Tibial nerve (tissue), 3 donors: Measurements from ENCODE around the gene MATN1.

Experiments
- CTCF ChIP-seq, 5 experiments: fragments of 200-600 bp in 3 of 5; fragments of 450-650 bp in 2 of 5; sonication (generic) in 3 of 5; IDR thresholded peaks; one replicate each; pipeline ENCODE4 v1.5.1; 2016 to 2019; ENCODE audit warnings: antibody characterized with exemption in 5 of 5, mild to moderate bottlenecking in 3 of 5, moderate library complexity in 2 of 5
- POLR2A ChIP-seq, 2 donors: fragments of 450-650 bp; IDR thresholded peaks; one replicate each; pipeline ENCODE4 v1.6.1; 2017; ENCODE audit warnings: antibody characterized with exemption in 2 of 2, mild to moderate bottlenecking in 2 of 2, moderate library complexity in 2 of 2

- TF ChIP-seq POLR2A (IDR thresholded peaks at IDR 0.05) (no peak), CTCF (IDR thresholded peaks at IDR 0.05) (no peak)
These were observed 32.8 kb upstream of the MATN1 start for GRCh38 chr1:30756206-30756544.
